Neutrophil (primary cell): ENCODE measurements around the gene PPARG.
"Not testable (repeated sequence)": the region's sequence is repeated elsewhere in the genome, so short reads cannot be mapped to it uniquely, and the experiment has no call there.

Experiments
- H3K27ac ChIP-seq: fragments of 200-600 bp; sonication (generic); 2 replicates; pipeline ENCODE4 v1.5.1; 2016; ENCODE audit warnings: mild to moderate bottlenecking, moderate library complexity
- H3K27me3 ChIP-seq: fragments of 200-600 bp; sonication (generic); 2 replicates; pipeline ENCODE4 v1.6.0; 2016; ENCODE audit warnings: mild to moderate bottlenecking
- H3K36me3 ChIP-seq: fragments of 200-600 bp; sonication (generic); 2 replicates; pipeline ENCODE4 v1.5.1; 2017
- H3K4me1 ChIP-seq, 2 experiments: fragments of 200-600 bp in 1 of 2; sonication (generic) in 1 of 2; 1 replicate in 1 of 2; 2 replicates in 1 of 2; pipeline versions ENCODE4 v1.5.1 to v1.6.1; 2013 to 2016; ENCODE audit warnings: low read depth in 1 of 2, low read length in 1 of 2, mild to moderate bottlenecking in 1 of 2, moderate library complexity in 1 of 2; ENCODE audit not compliant: control insufficient read depth in 1 of 2, insufficient read depth in 1 of 2
- H3K4me3 ChIP-seq, 2 experiments: fragments of 200-600 bp in 1 of 2; sonication (generic) in 1 of 2; 1 replicate in 1 of 2; 2 replicates in 1 of 2; pipeline ENCODE4 v1.5.1; 2013 to 2016; ENCODE audit warnings: low read depth in 1 of 2, low read length in 1 of 2, mild to moderate bottlenecking in 1 of 2, moderate library complexity in 1 of 2
- H3K9me3 ChIP-seq: fragments of 200-600 bp; sonication (generic); 2 replicates; pipeline ENCODE4 v1.5.1; 2016
- CTCF ChIP-seq: fragments of 200-600 bp; sonication (generic); IDR thresholded peaks from 2 replicates; pipeline ENCODE4 v1.5.1; 2016; ENCODE audit warnings: antibody characterized with exemption

PPARG gene

GRCh38 chr3:12249519-12249918, 39.4 kb upstream of the PPARG start:
- Histone ChIP-seq H3K27me3 (peaks cover 21% of the 10 kb centered on the region), H3K9me3 (no peaks in the 10 kb centered on the region), H3K27ac (no peak overlapping the region), H3K4me3 (no peak overlapping the region), H3K4me1 (peaks cover 0 to 7% of the 10 kb centered on the region in 2 experiments), H3K36me3 (no peaks in the 10 kb centered on the region)
- TF ChIP-seq CTCF, result no peak

- no peaks in the 10 kb centered on the region for H3K9me3 ChIP-seq
- no peak for TF ChIP-seq CTCF
- no peaks in the 10 kb centered on the region for H3K27me3 ChIP-seq
- peaks cover 0 to 3% of the 10 kb centered on the region in 2 experiments for H3K4me1 ChIP-seq
- H3K27ac ChIP-seq, result no peak overlapping the region
- H3K36me3 ChIP-seq, result no peaks in the 10 kb centered on the region
- H3K4me3 ChIP-seq, result no peak overlapping the region
Measured at GRCh38 chr3:12252889-12253288, 36.0 kb upstream of the PPARG start.

- no peak for TF ChIP-seq CTCF
- Histone ChIP-seq H3K4me3 (no peak overlapping the region), H3K27ac (no peak overlapping the region), H3K36me3 (no peaks in the 10 kb centered on the region), H3K27me3 (no peaks in the 10 kb centered on the region), H3K9me3 (no peaks in the 10 kb centered on the region), H3K4me1 (peaks cover 0 to 3% of the 10 kb centered on the region in 2 experiments)
Measured at GRCh38 chr3:12253516-12254343, 35.1 kb upstream of the PPARG start.

GRCh38 chr3:12255393-12255792, 33.5 kb upstream of the PPARG start:
- Histone ChIP-seq H3K9me3 (no peaks in the 10 kb centered on the region), H3K4me3 (no peak overlapping the region), H3K27me3 (no peaks in the 10 kb centered on the region), H3K27ac (no peak overlapping the region), H3K36me3 (no peaks in the 10 kb centered on the region), H3K4me1 (peaks cover 0 to 3% of the 10 kb centered on the region in 2 experiments)
- no peak for TF ChIP-seq CTCF

GRCh38 chr3:12258911-12259310, 30.0 kb upstream of the PPARG start:
- no peaks in the 10 kb centered on the region for H3K36me3 ChIP-seq
- no peaks in the 10 kb centered on the region for H3K9me3 ChIP-seq
- no peaks in the 10 kb centered on the region for H3K27me3 ChIP-seq
- no peak overlapping the region for H3K27ac ChIP-seq
- no peak overlapping the region for H3K4me3 ChIP-seq
- no peak for TF ChIP-seq CTCF
- peaks cover 0 to 1% of the 10 kb centered on the region in 2 experiments for H3K4me1 ChIP-seq

- not testable (repeated sequence) for H3K9me3 ChIP-seq, H3K27ac ChIP-seq, H3K27me3 ChIP-seq, H3K36me3 ChIP-seq, H3K4me3 ChIP-seq
- peaks cover 8 to 13% of the 10 kb centered on the region in 2 experiments for H3K4me1 ChIP-seq
Measured at GRCh38 chr3:12262173-12262572, 26.7 kb upstream of the PPARG start.
